Measurements from ENCODE around the gene NPFFR1. TPM values are rescaled to one million over a fixed set of nuclear protein-coding genes. Genes with fewer than 3 reads are reported as not detected.

The NPFFR1 gene
- total RNA-seq, 2 donors from 2014 or later = 0.02 TPM; not detected in 1

DNA sequence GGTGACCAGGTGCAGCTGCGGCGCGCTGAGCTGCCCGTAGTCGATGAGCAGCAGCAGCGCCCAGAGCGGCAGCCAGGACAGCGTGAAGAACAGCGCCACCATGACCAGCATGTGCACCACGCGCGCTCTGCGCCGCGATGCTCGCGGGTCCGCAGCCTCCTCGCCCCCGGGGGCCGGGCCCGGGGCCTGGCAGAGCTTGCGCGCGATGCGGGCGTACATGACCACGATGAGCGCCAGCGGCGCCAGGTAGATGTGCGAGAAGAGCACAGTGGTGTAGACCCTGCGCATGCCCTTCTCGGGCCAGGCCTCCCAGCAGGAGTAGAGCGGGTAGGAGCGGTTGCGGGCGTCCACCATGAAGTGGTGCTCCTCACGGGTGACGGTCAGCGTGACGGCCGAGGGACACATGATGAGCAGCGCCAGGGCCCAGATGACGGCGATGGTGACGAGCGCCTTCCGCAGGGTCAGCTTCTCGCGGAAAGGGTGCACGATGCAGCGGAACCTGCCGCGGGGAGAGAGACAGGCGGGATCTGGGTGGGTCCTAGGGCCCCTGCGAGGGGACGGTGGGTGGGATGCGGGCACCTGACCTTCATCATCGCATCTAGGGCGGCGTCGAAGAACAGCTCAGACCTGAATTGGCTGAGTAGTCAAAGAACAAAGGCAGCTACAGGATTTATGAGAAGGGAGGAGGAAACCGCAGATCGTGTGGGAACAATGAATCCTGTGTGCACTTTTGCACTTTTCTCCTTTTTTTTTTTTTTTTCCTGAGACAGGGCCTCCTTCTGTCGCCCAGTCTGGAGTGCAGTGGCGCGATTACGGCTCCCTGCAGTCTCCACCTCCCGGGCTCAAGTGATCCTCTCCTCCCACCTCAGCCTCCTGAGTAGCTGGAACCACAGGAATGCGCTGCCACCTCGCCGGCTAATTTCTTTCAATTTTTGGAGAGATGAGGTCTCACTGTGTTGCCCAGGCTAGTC lies 28.2 kb downstream of the NPFFR1 start:
- Histone ChIP-seq H3K4me3 (ENCODE audit: low read length) (no peak overlapping the region), H3K9me3 (ENCODE audit: control insufficient read depth, low read length) (peaks cover 2% of the 10 kb centered on the region), H3K36me3 (ENCODE audit: control insufficient read depth, insufficient read depth, low read length) (no peaks in the 10 kb centered on the region), H3K4me1 (ENCODE audit: control insufficient read depth, insufficient read depth, low read length) (no peaks in the 10 kb centered on the region), H3K27me3 (ENCODE audit: control insufficient read depth, insufficient read depth, low read length, poor library complexity, severe bottlenecking) (no peaks in the 10 kb centered on the region), H3K27ac (ENCODE audit: low read depth, low read length) (no peak overlapping the region), H3K9ac (ENCODE audit: extremely low read depth, low read length, poor library complexity, severe bottlenecking) (no peak overlapping the region)
- TF ChIP-seq, protein P1, sequence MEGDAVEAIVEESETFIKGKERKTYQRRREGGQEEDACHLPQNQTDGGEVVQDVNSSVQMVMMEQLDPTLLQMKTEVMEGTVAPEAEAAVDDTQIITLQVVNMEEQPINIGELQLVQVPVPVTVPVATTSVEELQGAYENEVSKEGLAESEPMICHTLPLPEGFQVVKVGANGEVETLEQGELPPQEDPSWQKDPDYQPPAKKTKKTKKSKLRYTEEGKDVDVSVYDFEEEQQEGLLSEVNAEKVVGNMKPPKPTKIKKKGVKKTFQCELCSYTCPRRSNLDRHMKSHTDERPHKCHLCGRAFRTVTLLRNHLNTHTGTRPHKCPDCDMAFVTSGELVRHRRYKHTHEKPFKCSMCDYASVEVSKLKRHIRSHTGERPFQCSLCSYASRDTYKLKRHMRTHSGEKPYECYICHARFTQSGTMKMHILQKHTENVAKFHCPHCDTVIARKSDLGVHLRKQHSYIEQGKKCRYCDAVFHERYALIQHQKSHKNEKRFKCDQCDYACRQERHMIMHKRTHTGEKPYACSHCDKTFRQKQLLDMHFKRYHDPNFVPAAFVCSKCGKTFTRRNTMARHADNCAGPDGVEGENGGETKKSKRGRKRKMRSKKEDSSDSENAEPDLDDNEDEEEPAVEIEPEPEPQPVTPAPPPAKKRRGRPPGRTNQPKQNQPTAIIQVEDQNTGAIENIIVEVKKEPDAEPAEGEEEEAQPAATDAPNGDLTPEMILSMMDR (conservative IDR thresholded peaks at IDR 0.05) = no peak
- no peaks in the 10 kb centered on the region for H3K9me3 Mint-ChIP-seq
- H3K4me1 Mint-ChIP-seq = no peaks in the 10 kb centered on the region
- no peak for DNase-seq
- no peak overlapping the region for H3K4me3 Mint-ChIP-seq
- H3K36me3 Mint-ChIP-seq (ENCODE audit: low read depth) = no peaks in the 10 kb centered on the region
- WGBS, 2 experiments (ENCODE audit: insufficient coverage in 1 of 2, insufficient read length in 1 of 2) = 95 to 96% methylated on average over 45 to 73 of the region's 73 CpGs
- no peak overlapping the region for H3K27ac Mint-ChIP-seq
- H3K27me3 Mint-ChIP-seq (ENCODE audit: insufficient read depth) = peaks cover 2% of the 10 kb centered on the region

DNA sequence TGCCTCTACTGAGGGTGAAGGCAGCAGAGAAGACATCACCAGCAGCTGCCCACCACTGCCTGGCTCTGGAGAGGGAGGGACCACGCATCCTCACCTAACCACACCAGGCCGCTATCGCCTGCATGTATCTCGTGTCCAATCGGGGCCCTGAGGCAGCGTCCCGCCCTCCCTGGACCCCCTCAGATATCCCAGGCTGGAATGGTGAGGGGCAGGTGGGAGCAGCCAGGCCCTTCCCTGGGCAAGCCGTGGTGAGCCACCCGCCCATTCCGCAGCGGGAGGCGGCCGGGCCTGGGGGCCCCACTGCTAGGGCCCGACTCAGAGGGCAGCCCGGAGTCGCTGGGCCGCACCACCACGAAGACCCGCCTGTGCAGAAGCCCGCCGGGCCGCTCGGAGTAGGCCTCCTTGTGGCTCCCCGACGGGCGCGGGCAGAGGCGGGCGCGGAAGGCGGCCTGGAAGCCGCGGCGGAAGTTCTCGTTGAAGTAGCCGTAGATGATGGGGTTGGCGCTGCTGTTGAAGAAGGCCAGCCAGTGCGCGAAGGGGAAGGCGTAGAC lies 29.0 kb downstream of the NPFFR1 start:
- H3K36me3 ChIP-seq (ENCODE audit: control insufficient read depth, insufficient read depth, low read length) = no peaks in the 10 kb centered on the region
- no peaks in the 10 kb centered on the region for H3K9me3 Mint-ChIP-seq
- peaks cover 6% of the 10 kb centered on the region for H3K9me3 ChIP-seq (ENCODE audit: control insufficient read depth, low read length)
- H3K27me3 ChIP-seq (ENCODE audit: control insufficient read depth, insufficient read depth, low read length, poor library complexity, severe bottlenecking) = no peaks in the 10 kb centered on the region
- no peak overlapping the region for H3K27ac ChIP-seq (ENCODE audit: low read depth, low read length)
- H3K27ac Mint-ChIP-seq = no peak overlapping the region
- H3K4me3 Mint-ChIP-seq = no peak overlapping the region
- no peak overlapping the region for H3K4me3 ChIP-seq (ENCODE audit: low read length)
- no peak overlapping the region for H3K9ac ChIP-seq (ENCODE audit: extremely low read depth, low read length, poor library complexity, severe bottlenecking)
- 91 to 95% methylated on average over 17 to 40 of the region's 40 CpGs for WGBS, 2 experiments (ENCODE audit: insufficient coverage in 1 of 2, insufficient read length in 1 of 2)
- peaks cover 2% of the 10 kb centered on the region for H3K27me3 Mint-ChIP-seq (ENCODE audit: insufficient read depth)
- TF ChIP-seq, protein P1 (conservative IDR thresholded peaks at IDR 0.05) = no peak
- H3K4me1 Mint-ChIP-seq = no peaks in the 10 kb centered on the region
- no peaks in the 10 kb centered on the region for H3K4me1 ChIP-seq (ENCODE audit: control insufficient read depth, insufficient read depth, low read length)
- no peak for DNase-seq
- H3K36me3 Mint-ChIP-seq (ENCODE audit: low read depth) = no peaks in the 10 kb centered on the region

DNA sequence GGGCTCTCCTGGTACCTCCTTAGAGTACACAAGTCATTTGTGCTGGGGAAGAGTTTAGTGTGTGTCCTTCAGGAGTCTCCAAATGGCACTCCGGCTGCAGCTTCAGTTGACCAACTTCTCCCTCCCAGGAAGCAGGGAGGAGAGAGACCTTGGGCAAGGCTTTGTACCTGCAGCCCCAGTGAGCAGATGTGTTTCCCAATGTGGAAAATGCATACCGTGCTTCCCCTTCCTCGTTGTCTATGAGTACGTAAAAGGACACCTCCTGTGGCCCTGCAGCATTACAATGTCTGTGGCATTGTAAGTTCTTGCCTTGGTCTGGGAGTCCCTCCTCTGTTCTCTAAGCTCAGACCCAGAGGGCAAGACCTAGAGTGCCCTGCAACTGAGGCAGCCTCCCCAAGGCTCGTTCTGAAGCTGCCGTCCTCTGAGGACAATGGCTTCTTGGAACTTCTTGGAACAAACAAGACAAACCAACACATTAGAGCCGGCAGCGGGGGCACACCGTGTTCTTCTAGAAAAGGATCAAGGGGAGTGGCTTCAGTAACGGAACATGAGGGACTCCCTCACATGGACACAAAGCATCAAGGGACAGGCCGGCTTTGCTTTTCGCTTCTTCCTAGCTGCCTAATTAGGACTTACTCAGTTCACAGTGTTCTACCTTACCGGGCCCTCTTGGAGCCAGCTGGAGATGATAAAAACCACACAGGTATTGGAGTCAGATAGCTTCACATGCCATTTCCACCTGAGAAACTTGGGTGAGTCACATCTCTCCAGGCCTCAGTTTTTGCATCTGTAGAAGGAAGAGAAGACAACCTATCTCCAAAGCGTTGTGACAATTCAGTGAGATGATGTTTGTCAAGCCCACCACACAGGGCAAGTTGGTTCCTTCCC lies 29.7 kb downstream of the NPFFR1 start:
- Mint-ChIP-seq H3K4me1 (no peaks in the 10 kb centered on the region), H3K36me3 (ENCODE audit: low read depth) (no peaks in the 10 kb centered on the region), H3K4me3 (no peak overlapping the region), H3K9me3 (no peaks in the 10 kb centered on the region), H3K27me3 (ENCODE audit: insufficient read depth) (peaks cover 2% of the 10 kb centered on the region), H3K27ac (no peak overlapping the region)
- Histone ChIP-seq H3K27ac (ENCODE audit: low read depth, low read length) (no peak overlapping the region), H3K36me3 (ENCODE audit: control insufficient read depth, insufficient read depth, low read length) (no peaks in the 10 kb centered on the region), H3K9me3 (ENCODE audit: control insufficient read depth, low read length) (peaks cover 6% of the 10 kb centered on the region), H3K4me1 (ENCODE audit: control insufficient read depth, insufficient read depth, low read length) (no peaks in the 10 kb centered on the region), H3K27me3 (ENCODE audit: control insufficient read depth, insufficient read depth, low read length, poor library complexity, severe bottlenecking) (no peaks in the 10 kb centered on the region), H3K9ac (ENCODE audit: extremely low read depth, low read length, poor library complexity, severe bottlenecking) (no peak overlapping the region), H3K4me3 (ENCODE audit: low read length) (no peak overlapping the region)
- no peak for DNase-seq
- WGBS, 2 experiments (ENCODE audit: insufficient coverage in 1 of 2, insufficient read length in 1 of 2) = 91 to 96% methylated on average over 4 to 14 of the region's 14 CpGs
- TF ChIP-seq, protein P1 (conservative IDR thresholded peaks at IDR 0.05) = no peak
